ENCODE data around the gene DOHH.

DNA sequence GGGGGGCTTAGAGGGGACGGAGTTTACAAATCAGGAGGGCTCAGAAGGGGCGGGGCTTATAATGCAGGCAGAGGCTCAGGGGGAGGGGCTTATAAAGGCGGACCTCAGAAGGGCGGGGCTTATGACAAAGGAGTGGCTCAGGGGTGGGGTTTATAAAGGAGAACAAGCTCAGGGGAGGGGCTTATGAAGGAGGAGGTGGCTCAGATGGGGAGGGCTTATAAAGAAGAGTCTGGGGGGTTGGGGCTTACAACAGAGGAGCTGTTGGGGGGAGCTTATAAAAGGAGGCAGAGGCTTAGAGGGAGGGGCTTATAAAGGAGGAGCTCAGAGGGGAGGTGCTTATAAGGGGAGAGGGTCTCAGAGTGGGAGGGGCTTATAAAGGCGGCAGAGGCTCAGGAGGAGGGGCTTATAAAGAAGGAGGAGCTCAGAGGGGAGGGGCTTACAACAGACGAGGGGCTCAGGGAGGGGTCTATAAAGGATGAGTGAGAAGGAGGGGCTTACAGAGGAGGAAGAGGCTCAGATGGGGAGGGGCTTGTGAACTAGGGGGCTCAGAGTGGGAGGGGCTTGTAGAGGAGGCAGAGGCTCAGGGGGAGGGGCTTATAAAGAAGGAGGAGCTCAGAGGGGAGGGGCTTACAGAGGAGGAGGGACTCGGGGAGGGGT, 21.2 kb downstream of the DOHH start:
- TF ChIP-seq, protein P1, sequence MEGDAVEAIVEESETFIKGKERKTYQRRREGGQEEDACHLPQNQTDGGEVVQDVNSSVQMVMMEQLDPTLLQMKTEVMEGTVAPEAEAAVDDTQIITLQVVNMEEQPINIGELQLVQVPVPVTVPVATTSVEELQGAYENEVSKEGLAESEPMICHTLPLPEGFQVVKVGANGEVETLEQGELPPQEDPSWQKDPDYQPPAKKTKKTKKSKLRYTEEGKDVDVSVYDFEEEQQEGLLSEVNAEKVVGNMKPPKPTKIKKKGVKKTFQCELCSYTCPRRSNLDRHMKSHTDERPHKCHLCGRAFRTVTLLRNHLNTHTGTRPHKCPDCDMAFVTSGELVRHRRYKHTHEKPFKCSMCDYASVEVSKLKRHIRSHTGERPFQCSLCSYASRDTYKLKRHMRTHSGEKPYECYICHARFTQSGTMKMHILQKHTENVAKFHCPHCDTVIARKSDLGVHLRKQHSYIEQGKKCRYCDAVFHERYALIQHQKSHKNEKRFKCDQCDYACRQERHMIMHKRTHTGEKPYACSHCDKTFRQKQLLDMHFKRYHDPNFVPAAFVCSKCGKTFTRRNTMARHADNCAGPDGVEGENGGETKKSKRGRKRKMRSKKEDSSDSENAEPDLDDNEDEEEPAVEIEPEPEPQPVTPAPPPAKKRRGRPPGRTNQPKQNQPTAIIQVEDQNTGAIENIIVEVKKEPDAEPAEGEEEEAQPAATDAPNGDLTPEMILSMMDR (IDR thresholded peaks at IDR 0.05) = no peak
- TF ChIP-seq POLR2A (IDR thresholded peaks at IDR 0.05) = no peak
